Peyer's patch (tissue), 4 donors: ENCODE data around the gene OR4F15. TPM values are rescaled to one million over a fixed set of nuclear protein-coding genes. Genes with fewer than 3 reads are reported as not detected.

Source experiments
- DNase-seq, 3 donors: peaks; one replicate each; pipeline ENCODE4 v3.0.0-alpha.2; 2017 to 2019
- H3K27ac ChIP-seq, 4 donors: fragments of 200-600 bp; sonication (generic); one replicate each; pipeline ENCODE4 v1.5.1; 2016 to 2019
- H3K27me3 ChIP-seq, 2 donors: fragments of 200-600 bp; sonication (generic); one replicate each; pipeline ENCODE4 v1.5.1; 2019
- H3K36me3 ChIP-seq, 3 donors: fragments of 200-600 bp; sonication (generic); one replicate each; pipeline ENCODE4 v1.5.1; 2016 to 2019
- H3K4me1 ChIP-seq, 4 donors: fragments of 200-600 bp; sonication (generic); one replicate each; pipeline ENCODE4 v1.5.1; 2016 to 2019
- H3K4me3 ChIP-seq, 4 donors: fragments of 200-600 bp; sonication (generic); 1 replicate in 3 of 4; 2 replicates in 1 of 4; pipeline ENCODE4 v1.5.1; 2016 to 2019; ENCODE audit warnings: mild to moderate bottlenecking in 1 of 4
- H3K9me3 ChIP-seq, 4 donors: fragments of 200-600 bp; sonication (generic); one replicate each; pipeline ENCODE4 v1.5.1; 2016 to 2019; ENCODE audit warnings: mild to moderate bottlenecking in 1 of 4
- CTCF ChIP-seq, 6 experiments: fragments of 450-650 bp in 4 of 6; fragments of 200-600 bp in 2 of 6; sonication (generic) in 1 of 6; IDR thresholded peaks; one replicate each; pipeline ENCODE4 v1.5.1; 2017 to 2019; ENCODE audit warnings: antibody characterized with exemption in 6 of 6, mild to moderate bottlenecking in 3 of 6, moderate library complexity in 1 of 6
- POLR2A ChIP-seq, 2 donors: fragments of 450-650 bp; IDR thresholded peaks; one replicate each; pipeline ENCODE4 v1.5.1; 2017; ENCODE audit warnings: antibody characterized with exemption in 2 of 2, mild to moderate bottlenecking in 2 of 2, moderate library complexity in 2 of 2
- total RNA-seq, 4 donors: library from RNA; depleted of rRNA; stranded (reverse); fragments of >200 nt; gene quantifications; one replicate each; pipeline ENCODE4 v1.1.0, GENCODE V29; 2016

The OR4F15 gene
- total RNA-seq, 4 donors from 2014 or later: not detected

GRCh38 chr15:101804941-101805340, 7.1 kb upstream of the OR4F15 start:
- Histone ChIP-seq H3K4me1 (no peaks in the 10 kb centered on the region), H3K4me3 (no peak overlapping the region), H3K27me3 (no peaks in the 10 kb centered on the region), H3K27ac (no peak overlapping the region), H3K9me3 (no peaks in the 10 kb centered on the region), H3K36me3 (no peaks in the 10 kb centered on the region)
- TF ChIP-seq POLR2A (IDR thresholded peaks at IDR 0.05): no peak
- TF ChIP-seq CTCF (IDR thresholded peaks at IDR 0.05): no peak
- DNase-seq: no peak

DNA sequence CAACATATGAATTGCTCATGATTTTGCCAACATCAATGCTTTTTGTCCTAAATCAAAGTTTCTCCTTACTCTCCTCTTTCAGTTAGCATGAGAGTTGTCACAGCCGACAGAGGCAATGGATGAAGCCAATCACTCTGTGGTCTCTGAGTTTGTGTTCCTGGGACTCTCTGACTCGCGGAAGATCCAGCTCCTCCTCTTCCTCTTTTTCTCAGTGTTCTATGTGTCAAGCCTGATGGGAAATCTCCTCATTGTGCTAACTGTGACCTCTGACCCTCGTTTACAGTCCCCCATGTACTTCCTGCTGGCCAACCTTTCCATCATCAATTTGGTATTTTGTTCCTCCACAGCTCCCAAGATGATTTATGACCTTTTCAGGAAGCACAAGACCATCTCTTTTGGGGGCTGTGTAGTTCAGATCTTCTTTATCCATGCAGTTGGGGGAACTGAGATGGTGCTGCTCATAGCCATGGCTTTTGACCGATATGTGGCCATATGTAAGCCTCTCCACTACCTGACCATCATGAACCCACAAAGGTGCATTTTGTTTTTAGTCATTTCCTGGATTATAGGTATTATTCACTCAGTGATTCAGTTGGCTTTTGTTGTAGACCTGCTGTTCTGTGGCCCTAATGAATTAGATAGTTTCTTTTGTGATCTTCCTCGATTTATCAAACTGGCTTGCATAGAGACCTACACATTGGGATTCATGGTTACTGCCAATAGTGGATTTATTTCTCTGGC, 6.2 kb upstream of the OR4F15 start:
- H3K9me3 ChIP-seq: no peaks in the 10 kb centered on the region
- TF ChIP-seq CTCF (IDR thresholded peaks at IDR 0.05): no peak
- TF ChIP-seq POLR2A (IDR thresholded peaks at IDR 0.05): no peak
- no peak overlapping the region for H3K27ac ChIP-seq
- DNase-seq: no peak
- no peaks in the 10 kb centered on the region for H3K4me1 ChIP-seq
- no peak overlapping the region for H3K4me3 ChIP-seq
- H3K27me3 ChIP-seq: no peaks in the 10 kb centered on the region
- no peaks in the 10 kb centered on the region for H3K36me3 ChIP-seq

- no peak overlapping the region for H3K27ac ChIP-seq
- TF ChIP-seq POLR2A (IDR thresholded peaks at IDR 0.05): no peak
- TF ChIP-seq CTCF (IDR thresholded peaks at IDR 0.05): no peak
Measured at GRCh38 chr15:101807345-101807945, 4.6 kb upstream of the OR4F15 start.

DNA sequence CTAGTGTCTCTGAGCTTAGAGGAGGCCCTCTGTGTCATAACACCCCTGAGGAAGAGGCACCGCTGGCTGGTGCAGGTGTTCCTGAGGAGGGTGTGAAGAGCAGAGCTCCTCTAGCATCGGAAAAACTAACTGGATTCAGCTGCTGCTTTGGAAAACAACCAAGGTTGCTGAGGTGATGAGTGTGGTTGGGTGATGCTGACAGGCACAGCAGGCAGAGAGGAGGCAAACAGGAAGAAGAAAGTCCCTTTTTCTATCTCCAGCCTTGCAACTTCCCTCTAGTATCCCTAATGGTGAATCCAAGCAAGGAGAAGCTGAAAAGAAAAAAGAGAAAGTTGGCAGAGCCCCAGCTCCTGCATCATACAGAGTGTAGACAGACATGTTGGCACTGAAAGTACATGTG, 3.8 kb upstream of the OR4F15 start:
- no peaks in the 10 kb centered on the region for H3K9me3 ChIP-seq
- no peak for DNase-seq
- TF ChIP-seq POLR2A (IDR thresholded peaks at IDR 0.05) (no peak), CTCF (IDR thresholded peaks at IDR 0.05) (no peak)
- H3K4me1 ChIP-seq: no peaks in the 10 kb centered on the region
- no peak overlapping the region for H3K4me3 ChIP-seq
- no peaks in the 10 kb centered on the region for H3K27me3 ChIP-seq
- H3K27ac ChIP-seq: no peak overlapping the region
- no peaks in the 10 kb centered on the region for H3K36me3 ChIP-seq

More at GRCh38 chr15:101807345-101807945, 4.6 kb upstream of the OR4F15 start:
- no peaks in the 10 kb centered on the region for H3K4me1 ChIP-seq
- no peak for DNase-seq
- no peaks in the 10 kb centered on the region for H3K27me3 ChIP-seq
- no peak overlapping the region for H3K4me3 ChIP-seq
- H3K36me3 ChIP-seq: no peaks in the 10 kb centered on the region
- no peaks in the 10 kb centered on the region for H3K9me3 ChIP-seq

GRCh38 chr15:101810456-101810855, 1.5 kb upstream of the OR4F15 start:
- Histone ChIP-seq H3K27ac (no peak overlapping the region), H3K4me3 (no peak overlapping the region), H3K36me3 (no peaks in the 10 kb centered on the region), H3K4me1 (no peaks in the 10 kb centered on the region), H3K9me3 (no peaks in the 10 kb centered on the region), H3K27me3 (no peaks in the 10 kb centered on the region)
- TF ChIP-seq CTCF (IDR thresholded peaks at IDR 0.05) (no peak), POLR2A (IDR thresholded peaks at IDR 0.05) (no peak)
- no peak for DNase-seq
